CD4-positive, alpha-beta T cell (primary cell): ENCODE measurements around the gene AMER1. TPM values are rescaled to one million over a fixed set of nuclear protein-coding genes. Genes with fewer than 3 reads are reported as not detected.

Source experiments
- ATAC-seq: fragments of 200-7000 bp; cut with Tn5 transposase; one replicate; pipeline ENCODE4 v1.10.0; 2022; ENCODE audit warnings: mild to moderate bottlenecking; ENCODE audit not compliant: poor library complexity
- CTCF ChIA-PET: fragments of 350-600 bp; sonication (Branson Sonifier 250); formaldehyde crosslinking; loops from one replicate; lab custom pipeline; 2021; ENCODE audit warnings: antibody characterized with exemption, inconsistent platforms; lab: Charles Lee
- POLR2A ChIA-PET: fragments of 350-600 bp; sonication (Branson Sonifier 250); formaldehyde crosslinking; loops from one replicate; lab custom pipeline; 2021; ENCODE audit warnings: antibody characterized with exemption, inconsistent platforms; lab: Charles Lee
- DNase-seq, 14 experiments: peaks; one replicate each; pipeline ENCODE4 v3.0.0-alpha.2; 2013 to 2020; ENCODE audit warnings: mixed read lengths in 2 of 14
- H3K27ac ChIP-seq, 2 donors: one replicate each; pipeline versions ENCODE4 v1.5.1 to v1.7.0; 2013; ENCODE audit warnings: low read length in 2 of 2, low read depth in 1 of 2, mild to moderate bottlenecking in 1 of 2
- H3K27me3 ChIP-seq, 2 experiments: 1 replicate in 1 of 2; 2 replicates in 1 of 2; pipeline versions ENCODE4 v1.6.1 to v1.7.0; 2013; ENCODE audit warnings: low read length in 2 of 2, control low read depth in 1 of 2, mild to moderate bottlenecking in 1 of 2, moderate library complexity in 1 of 2; ENCODE audit not compliant: insufficient read depth in 2 of 2, control insufficient read depth in 1 of 2
- H3K36me3 ChIP-seq: one replicate; pipeline ENCODE4 v1.6.1; 2013; ENCODE audit warnings: low read length, control low read depth; ENCODE audit not compliant: insufficient read depth
- H3K4me1 ChIP-seq: one replicate; pipeline ENCODE4 v1.6.1; 2013; ENCODE audit warnings: low read length, control low read depth; ENCODE audit not compliant: insufficient read depth
- H3K4me3 ChIP-seq: one replicate; pipeline ENCODE4 v1.5.1; 2013; ENCODE audit warnings: mild to moderate bottlenecking, low read length, moderate library complexity
- H3K9me3 ChIP-seq, 2 experiments: 1 replicate in 1 of 2; 2 replicates in 1 of 2; pipeline versions ENCODE4 v1.6.1 to v1.7.0; 2013; ENCODE audit warnings: low read length in 2 of 2, mild to moderate bottlenecking in 2 of 2, control low read depth in 1 of 2, moderate library complexity in 1 of 2; ENCODE audit not compliant: control insufficient read depth in 1 of 2, insufficient read depth in 1 of 2
- H3K27ac Mint-ChIP-seq: one replicate; pipeline ENCODE4 v1.8.0; 2020; ENCODE audit warnings: mixed read lengths
- H3K27me3 Mint-ChIP-seq: one replicate; pipeline ENCODE4 v1.8.0; 2021; ENCODE audit warnings: mixed read lengths
- H3K36me3 Mint-ChIP-seq: one replicate; pipeline ENCODE4 v1.8.0; 2021; ENCODE audit warnings: low read depth, mixed read lengths
- H3K4me1 Mint-ChIP-seq: one replicate; pipeline ENCODE4 v1.8.0; 2021; ENCODE audit warnings: low read depth, mixed read lengths
- H3K4me3 Mint-ChIP-seq: one replicate; pipeline ENCODE4 v1.8.0; 2020; ENCODE audit warnings: mild to moderate bottlenecking, mixed read lengths
- H3K9me3 Mint-ChIP-seq: one replicate; pipeline ENCODE4 v1.8.0; 2020; ENCODE audit warnings: mixed read lengths
- intact Hi-C, 2 experiments: fragments of 100-400 bp; cut with DNase I in 1 of 2; cut with micrococcal nuclease in 1 of 2; formaldehyde crosslinking; loops; one replicate each; pipeline versions ENCODE4 v1.15.1 to v1.9.0; 2023 to 2025; cut with DNase I, micrococcal nuclease
- total RNA-seq, 174 experiments: library from RNA in 2 of 174; stranded (reverse) in 2 of 174; gene quantifications; one replicate each; pipeline ENCODE4 v1.2.3 and lab custom pipeline; 2021 to 2026
- TF ChIP-seq, protein P1 (sequence below): fragments of 200-600 bp; IDR thresholded peaks from one replicate; pipeline ENCODE4 v1.8.0; 2022; ENCODE audit warnings: antibody characterized with exemption, mild to moderate bottlenecking

The AMER1 gene
- total RNA-seq, 2 experiments from 2014 or later: 2.9 to 3.0 TPM

DNA sequence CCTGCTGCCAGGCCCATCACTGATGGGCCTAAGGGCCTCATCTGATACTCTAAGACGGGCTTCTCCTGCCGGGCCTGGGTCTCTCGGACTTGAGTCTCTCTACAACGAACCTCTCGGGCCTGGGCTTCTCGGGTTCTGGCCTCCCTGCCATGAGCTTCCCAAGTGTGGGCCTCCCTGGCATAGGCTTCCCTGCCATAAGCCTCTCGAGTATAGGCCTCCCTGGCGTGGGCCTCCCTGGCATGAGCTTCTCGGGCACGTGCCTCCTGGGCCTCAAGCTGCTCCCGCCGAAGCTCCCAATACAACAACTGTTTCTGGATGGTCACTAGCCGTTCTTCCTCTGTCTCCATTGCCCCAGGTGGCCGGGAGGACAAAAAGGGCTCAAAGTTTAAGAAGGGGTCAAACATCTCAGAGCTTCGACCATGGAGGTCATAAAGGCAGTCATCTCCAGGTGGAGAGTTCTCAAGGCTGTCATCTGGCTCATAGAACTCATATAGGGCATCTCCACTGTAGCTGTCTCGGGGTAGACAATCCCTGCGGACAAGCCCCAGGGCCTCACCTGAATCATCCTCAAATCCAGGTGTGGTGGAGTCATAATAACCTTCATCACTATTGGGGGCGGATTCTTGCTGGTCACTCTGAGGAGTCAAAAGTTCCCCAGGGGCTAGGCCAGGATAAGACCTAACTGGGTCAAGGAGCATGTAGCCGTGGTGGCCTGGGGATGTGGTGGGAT is 14.1 kb downstream of the AMER1 start:
- H3K36me3 ChIP-seq: peaks cover 9% of the 10 kb centered on the region
- no peak for ATAC-seq
- ChIA-PET CTCF (no interaction called here), POLR2A (interaction anchor here (1.5 kb wide), 1 partner anchor 9 kb away, joined by 4 read pairs; no protein-coding TSS in a partner anchor)
- Mint-ChIP-seq H3K9me3 (no peaks in the 10 kb centered on the region), H3K27ac (no peak overlapping the region), H3K4me3 (no peak overlapping the region), H3K36me3 (peaks cover 19% of the 10 kb centered on the region), H3K4me1 (no peaks in the 10 kb centered on the region), H3K27me3 (no peaks in the 10 kb centered on the region)
- no peaks in the 10 kb centered on the region for H3K9me3 ChIP-seq
- no peaks in the 10 kb centered on the region for H3K4me1 ChIP-seq
- intact Hi-C loops: no loop called here
- TF ChIP-seq, protein P1, sequence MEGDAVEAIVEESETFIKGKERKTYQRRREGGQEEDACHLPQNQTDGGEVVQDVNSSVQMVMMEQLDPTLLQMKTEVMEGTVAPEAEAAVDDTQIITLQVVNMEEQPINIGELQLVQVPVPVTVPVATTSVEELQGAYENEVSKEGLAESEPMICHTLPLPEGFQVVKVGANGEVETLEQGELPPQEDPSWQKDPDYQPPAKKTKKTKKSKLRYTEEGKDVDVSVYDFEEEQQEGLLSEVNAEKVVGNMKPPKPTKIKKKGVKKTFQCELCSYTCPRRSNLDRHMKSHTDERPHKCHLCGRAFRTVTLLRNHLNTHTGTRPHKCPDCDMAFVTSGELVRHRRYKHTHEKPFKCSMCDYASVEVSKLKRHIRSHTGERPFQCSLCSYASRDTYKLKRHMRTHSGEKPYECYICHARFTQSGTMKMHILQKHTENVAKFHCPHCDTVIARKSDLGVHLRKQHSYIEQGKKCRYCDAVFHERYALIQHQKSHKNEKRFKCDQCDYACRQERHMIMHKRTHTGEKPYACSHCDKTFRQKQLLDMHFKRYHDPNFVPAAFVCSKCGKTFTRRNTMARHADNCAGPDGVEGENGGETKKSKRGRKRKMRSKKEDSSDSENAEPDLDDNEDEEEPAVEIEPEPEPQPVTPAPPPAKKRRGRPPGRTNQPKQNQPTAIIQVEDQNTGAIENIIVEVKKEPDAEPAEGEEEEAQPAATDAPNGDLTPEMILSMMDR: no peak
- no peak overlapping the region for H3K27ac ChIP-seq
- DNase-seq: no peak
- H3K4me3 ChIP-seq: no peak overlapping the region
- no peaks in the 10 kb centered on the region for H3K27me3 ChIP-seq

DNA sequence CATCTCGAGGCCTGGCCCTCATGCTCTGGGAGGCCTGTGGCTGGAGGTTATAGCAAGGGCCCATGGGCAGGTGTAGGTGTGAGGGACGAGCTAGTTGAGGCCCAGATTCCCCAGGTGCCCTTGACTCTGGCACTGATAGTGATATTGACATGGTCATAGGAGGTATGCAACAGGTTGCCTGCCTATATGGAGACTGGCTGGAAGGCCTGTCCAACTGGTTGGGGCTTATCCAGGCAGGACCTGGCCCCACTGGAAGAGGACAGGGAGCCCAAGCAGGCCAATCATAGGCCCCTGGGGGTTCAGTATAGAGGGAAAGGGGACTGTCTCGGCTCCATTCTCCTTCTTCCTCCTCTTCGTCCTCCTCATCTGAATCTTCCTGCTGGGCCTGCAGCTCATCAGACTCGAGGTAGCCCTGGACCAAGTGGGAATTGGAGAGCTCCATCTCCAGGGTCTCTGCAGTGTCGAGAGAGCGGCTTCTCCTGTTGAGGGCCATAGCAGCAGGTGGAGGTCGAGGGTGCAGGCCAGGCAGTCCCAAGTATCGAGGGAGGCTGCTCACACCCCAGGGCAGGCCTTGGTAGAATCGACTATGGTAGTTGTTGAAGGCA is 15.3 kb downstream of the AMER1 start:
- no peak overlapping the region for H3K27ac ChIP-seq
- H3K9me3 ChIP-seq: no peaks in the 10 kb centered on the region
- intact Hi-C loops: no loop called here
- peaks cover 19% of the 10 kb centered on the region for H3K36me3 Mint-ChIP-seq
- DNase-seq: no peak
- no peak for ATAC-seq
- CTCF ChIA-PET: no interaction called here
- no peak overlapping the region for H3K4me3 Mint-ChIP-seq
- no peaks in the 10 kb centered on the region for H3K9me3 Mint-ChIP-seq
- no peaks in the 10 kb centered on the region for H3K4me1 Mint-ChIP-seq
- POLR2A ChIA-PET: interaction anchor here (1.5 kb wide), 1 partner anchor 10 kb away, joined by 4 read pairs; no protein-coding TSS in a partner anchor
- no peaks in the 10 kb centered on the region for H3K4me1 ChIP-seq
- no peak overlapping the region for H3K4me3 ChIP-seq
- no peak overlapping the region for H3K27ac Mint-ChIP-seq
- TF ChIP-seq, protein P1: no peak
- H3K27me3 ChIP-seq: no peaks in the 10 kb centered on the region
- H3K27me3 Mint-ChIP-seq: no peaks in the 10 kb centered on the region
- H3K36me3 ChIP-seq: peaks cover 9% of the 10 kb centered on the region

DNA sequence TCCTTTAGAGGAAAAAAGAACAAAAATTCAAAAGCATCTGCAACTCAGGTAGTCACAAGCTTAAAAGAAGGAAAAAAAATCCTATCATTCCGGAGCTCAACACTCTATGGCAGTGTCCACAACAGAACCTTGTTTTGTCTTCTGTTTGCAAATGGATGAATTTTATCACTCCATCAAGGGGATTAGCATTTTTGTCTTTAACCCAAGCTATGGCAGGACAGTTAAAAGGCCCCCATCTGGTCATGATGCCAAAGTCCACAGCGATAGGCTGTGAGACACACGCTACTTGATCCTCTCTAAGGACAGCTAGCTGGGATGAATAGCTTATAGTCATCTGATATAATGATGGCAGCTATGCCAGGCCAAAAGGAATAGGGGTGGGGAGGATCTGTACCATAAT is 16.6 kb downstream of the AMER1 start:
- DNase-seq: no peak
- Mint-ChIP-seq H3K27me3 (no peaks in the 10 kb centered on the region), H3K9me3 (no peaks in the 10 kb centered on the region), H3K4me1 (no peaks in the 10 kb centered on the region), H3K36me3 (peaks cover 19% of the 10 kb centered on the region), H3K27ac (no peak overlapping the region), H3K4me3 (no peak overlapping the region)
- ATAC-seq: no peak
- Histone ChIP-seq H3K27ac (no peak overlapping the region), H3K4me1 (no peaks in the 10 kb centered on the region), H3K36me3 (peaks cover 9% of the 10 kb centered on the region), H3K27me3 (no peaks in the 10 kb centered on the region), H3K4me3 (no peak overlapping the region), H3K9me3 (no peaks in the 10 kb centered on the region)
- ChIA-PET POLR2A (no interaction called here), CTCF (interaction anchor here (1.0 kb wide), 1 partner anchor 38 kb away, joined by 3 read pairs; no protein-coding TSS in a partner anchor)
- intact Hi-C loops: no loop called here
- TF ChIP-seq, protein P1: no peak
